K562 (cell line): Measurements from ENCODE around the gene EXOC3L1. TPM values are rescaled to one million over a fixed set of nuclear protein-coding genes. Genes with fewer than 3 reads are reported as not detected.

Source experiments
- AFF1 ChIP-seq, 2 experiments: fragments of 450-650 bp; IDR thresholded peaks; 2 replicates each; pipeline ENCODE4 v1.6.1; 2018; ENCODE audit warnings: mild to moderate bottlenecking in 2 of 2, low read depth in 1 of 2; ENCODE audit not compliant: partially characterized antibody in 2 of 2
- CREM ChIP-seq: IDR thresholded peaks from 2 replicates; pipeline ENCODE4 v1.6.1; 2014; ENCODE audit warnings: antibody characterized with exemption, low read depth
- CTBP1 ChIP-seq: fragments of 450-650 bp; IDR thresholded peaks from 2 replicates; pipeline ENCODE4 v1.6.1; 2016; ENCODE audit warnings: borderline replicate concordance
- FIP1L1 ChIP-seq: fragments of 200-400 bp; formaldehyde crosslinking; IDR thresholded peaks from 2 replicates; pipeline ENCODE4 v1.6.1; 2018; ENCODE audit warnings: mild to moderate bottlenecking, low read depth, low read length; ENCODE audit not compliant: poor library complexity, severe bottlenecking
- GATAD2B ChIP-seq: fragments of 450-650 bp; IDR thresholded peaks from 2 replicates; pipeline ENCODE4 v1.6.1; 2017; ENCODE audit warnings: mild to moderate bottlenecking, borderline replicate concordance
- GTF2A2 ChIP-seq: IDR thresholded peaks from 2 replicates; pipeline ENCODE4 v1.6.1; 2016; ENCODE audit warnings: mild to moderate bottlenecking, missing genetic modification characterization, missing compliant biosample characterization
- HCFC1 ChIP-seq: IDR thresholded peaks from 2 replicates; pipeline ENCODE4 v1.6.1; 2012; ENCODE audit warnings: low read depth, low read length, improper control_type of control experiment
- HMG20B ChIP-seq: fragments of 250-450 bp; sonication (Bioruptor Pico); IDR thresholded peaks from 2 replicates; pipeline ENCODE4 v1.5.0; 2021; ENCODE audit warnings: mild to moderate bottlenecking
- HNRNPK ChIP-seq: fragments of 200-400 bp; formaldehyde crosslinking; IDR thresholded peaks from one replicate; pipeline ENCODE4 v1.6.1; 2018; ENCODE audit warnings: mild to moderate bottlenecking, low read depth, low read length; ENCODE audit not compliant: poor library complexity, severe bottlenecking
- ID3 ChIP-seq, 2 experiments: fragments of 250-450 bp in 1 of 2; fragments of 450-650 bp in 1 of 2; sonication (Bioruptor Pico) in 1 of 2; IDR thresholded peaks; 2 replicates each; pipeline versions ENCODE4 v1.6.1 to v1.8.0; 2016 to 2021; ENCODE audit warnings: mild to moderate bottlenecking in 2 of 2, moderate library complexity in 2 of 2, missing compliant biosample characterization in 1 of 2, missing genetic modification characterization in 1 of 2
- MAX ChIP-seq: sonication (generic); formaldehyde crosslinking; IDR thresholded peaks from 2 replicates; pipeline ENCODE4 v1.9.0; 2022; ENCODE audit warnings: mild to moderate bottlenecking, missing genetic modification reagents
- MAZ ChIP-seq, 2 experiments: fragments of 450-650 bp in 1 of 2; sonication (generic) in 1 of 2; formaldehyde crosslinking; IDR thresholded peaks in 1 of 2; conservative IDR thresholded peaks in 1 of 2; 2 replicates each; pipeline versions ENCODE4 v1.4.0 to v1.5.0; 2020; ENCODE audit warnings: mild to moderate bottlenecking in 1 of 2, missing genetic modification reagents in 1 of 2
- PYGO2 ChIP-seq: fragments of 450-650 bp; IDR thresholded peaks from 2 replicates; pipeline ENCODE4 v1.6.1; 2016; ENCODE audit warnings: mild to moderate bottlenecking, missing genetic modification characterization, moderate library complexity, missing compliant biosample characterization
- RBFOX2 ChIP-seq: fragments of 200-400 bp; formaldehyde crosslinking; IDR thresholded peaks from 2 replicates; pipeline ENCODE4 v1.6.1; 2017; ENCODE audit warnings: low read depth, mild to moderate bottlenecking, low read length, moderate library complexity
- SMC3 ChIP-seq: conservative IDR thresholded peaks from 2 replicates; pipeline ENCODE4 v1.6.1; 2011; ENCODE audit warnings: low read depth, low read length, improper control_type of control experiment; ENCODE audit not compliant: insufficient read depth
- TEAD1 ChIP-seq, 2 experiments: fragments of 450-650 bp in 1 of 2; sonication (generic) in 1 of 2; formaldehyde crosslinking; IDR thresholded peaks; 2 replicates each; pipeline versions ENCODE4 v1.4.0 to v1.8.0; 2020 to 2022; ENCODE audit warnings: mild to moderate bottlenecking in 2 of 2, missing genetic modification reagents in 1 of 2
- ZNF23 ChIP-seq: fragments of 250-450 bp; sonication (Bioruptor Pico); IDR thresholded peaks from 2 replicates; pipeline ENCODE4 v1.4.0; 2020; ENCODE audit warnings: mild to moderate bottlenecking
- ZNF589 ChIP-seq: fragments of 200-800 bp; sonication (Bioruptor generic); IDR thresholded peaks from 2 replicates; pipeline ENCODE4 v1.6.1; 2016; ENCODE audit warnings: low read depth, missing genetic modification characterization, missing compliant biosample characterization
- polyA plus RNA-seq, 8 experiments: library from polyadenylated mRNA; depleted of rRNA in 4 of 8; stranded (reverse) in 5 of 8; unstranded in 3 of 8; fragments of >200 nt; fragmentation: Nextera tagmentation in 2 of 8; fragmentation: Illumina TruSeq in 1 of 8; extraction: Ambion mirVana in 2 of 8; extraction: Trizol in 1 of 8; gene quantifications; 2 replicates each; pipeline versions ENCODE4 v1.2.1 to v1.2.3, GENCODE V29; 2011 to 2014; ENCODE audit warnings: inconsistent platforms in 1 of 8, missing spikeins in 1 of 8
- total RNA-seq, 7 experiments: library from RNA; depleted of rRNA in 6 of 7; stranded (reverse); fragments of >200 nt in 6 of 7; fragmentation: Illumina TruSeq in 2 of 7; extraction: Trizol in 2 of 7; gene quantifications; 2 replicates each; pipeline versions ENCODE4 v1.2.1 to v1.2.3, GENCODE V29; 2011 to 2021; ENCODE audit warnings: low replicate concordance in 1 of 7
- TF ChIP-seq, protein P1 (sequence below), 3 experiments: IDR thresholded peaks in 2 of 3; conservative IDR thresholded peaks in 1 of 3; 2 replicates each; pipeline ENCODE4 v1.5.1; 2011 to 2012; ENCODE audit warnings: low read length in 3 of 3, mild to moderate bottlenecking in 3 of 3, control low read depth in 2 of 3, improper control_type of control experiment in 1 of 3, inconsistent platforms in 1 of 3, low read depth in 1 of 3, mixed read lengths in 1 of 3, moderate library complexity in 1 of 3; ENCODE audit not compliant: insufficient read depth in 2 of 3

Gene EXOC3L1
- total and polyA plus RNA-seq, 9 of the 15 experiments (the other 6 are each of a cell fraction or from before 2014, with no cell fraction given): 0.08 TPM; not detected in 8

- TF ChIP-seq AFF1 (IDR thresholded peaks at IDR 0.05; ENCODE audit: low read depth in 1 of 2, partially characterized antibody in 2 of 2) (no peak), CTBP1 (peak; percentile 96), PYGO2 (tag) (no peak), ID3 (CRISPR knock-in tag; IDR thresholded peaks at IDR 0.05) (no peak), ID3 (tag; IDR thresholded peaks at IDR 0.05) (0 out of 2 replicates have a peak, but pooled peaks have one; percentile 30), HNRNPK (peak; percentile 49), MAX (peak; percentile 45), GTF2A2 (tag) (no peak), ZNF589 (CRISPR knock-in tag) (no peak), SMC3 (peak; percentile 96), HCFC1 (peak; percentile 19; the same call in 1 of the 2 replicates), CREM (0 out of 2 replicates have a peak, but pooled peaks have one; percentile 12), MAZ (CRISPR knock-in tag; conservative IDR thresholded peaks at IDR 0.05 in 1 of 2, IDR thresholded peaks at IDR 0.05 in 1 of 2) (peak in 1 of 2 experiments; percentile 34; a peak in 1 of 4 replicates), ZNF23 (CRISPR knock-in tag) (no peak), RBFOX2 (0 out of 2 replicates have a peak, but pooled peaks have one; percentile 29), HMG20B (CRISPR knock-in tag) (no peak), FIP1L1 (peak; percentile 91), TEAD1 (CRISPR knock-in tag; IDR thresholded peaks at IDR 0.05) (peak in 1 of 2 experiments; percentile 85; a peak in 2 of 4 replicates), GATAD2B (peak; percentile 58; the same call in 1 of the 2 replicates)
- TF ChIP-seq, protein P1, sequence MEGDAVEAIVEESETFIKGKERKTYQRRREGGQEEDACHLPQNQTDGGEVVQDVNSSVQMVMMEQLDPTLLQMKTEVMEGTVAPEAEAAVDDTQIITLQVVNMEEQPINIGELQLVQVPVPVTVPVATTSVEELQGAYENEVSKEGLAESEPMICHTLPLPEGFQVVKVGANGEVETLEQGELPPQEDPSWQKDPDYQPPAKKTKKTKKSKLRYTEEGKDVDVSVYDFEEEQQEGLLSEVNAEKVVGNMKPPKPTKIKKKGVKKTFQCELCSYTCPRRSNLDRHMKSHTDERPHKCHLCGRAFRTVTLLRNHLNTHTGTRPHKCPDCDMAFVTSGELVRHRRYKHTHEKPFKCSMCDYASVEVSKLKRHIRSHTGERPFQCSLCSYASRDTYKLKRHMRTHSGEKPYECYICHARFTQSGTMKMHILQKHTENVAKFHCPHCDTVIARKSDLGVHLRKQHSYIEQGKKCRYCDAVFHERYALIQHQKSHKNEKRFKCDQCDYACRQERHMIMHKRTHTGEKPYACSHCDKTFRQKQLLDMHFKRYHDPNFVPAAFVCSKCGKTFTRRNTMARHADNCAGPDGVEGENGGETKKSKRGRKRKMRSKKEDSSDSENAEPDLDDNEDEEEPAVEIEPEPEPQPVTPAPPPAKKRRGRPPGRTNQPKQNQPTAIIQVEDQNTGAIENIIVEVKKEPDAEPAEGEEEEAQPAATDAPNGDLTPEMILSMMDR (IDR thresholded peaks at IDR 0.05 in 2 of 3, conservative IDR thresholded peaks at IDR 0.05 in 1 of 3; ENCODE audit: insufficient read depth in 2 of 3, low read depth in 1 of 3, low read length in 3 of 3): peak; percentile 91 to 98 (median 94)
These were observed 34.4 kb downstream of the EXOC3L1 start (continued) for GRCh38 chr16:67155295-67156142.
